Smooth muscle cell (in vitro differentiated cells): ENCODE measurements around the gene LYZL2. TPM values are rescaled to one million over a fixed set of nuclear protein-coding genes. Genes with fewer than 3 reads are reported as not detected.
"Not testable (repeated sequence)": the region's sequence is repeated elsewhere in the genome, so short reads cannot be mapped to it uniquely, and the experiment has no call there.

Experiments used
- DNase-seq: peaks from one replicate; lab custom pipeline; 2025; ENCODE audit not compliant: unreplicated experiment; lab: John Stamatoyannopoulos, UW
- H2AFZ ChIP-seq: fragments of 200-600 bp; sonication (generic); 2 replicates; pipeline ENCODE4 v1.6.0; 2016; ENCODE audit warnings: antibody characterized with exemption, low read depth, mild to moderate bottlenecking
- H3F3A ChIP-seq: fragments of 200-600 bp; sonication (generic); 2 replicates; pipeline ENCODE4 v1.6.0; 2017; ENCODE audit warnings: antibody characterized with exemption, low read depth
- H3K27ac ChIP-seq: fragments of 200-600 bp; sonication (generic); 2 replicates; pipeline ENCODE4 v1.5.1; 2016; ENCODE audit warnings: low read depth, mild to moderate bottlenecking
- H3K27me3 ChIP-seq: fragments of 200-600 bp; sonication (generic); 2 replicates; pipeline ENCODE4 v1.6.1; 2016; ENCODE audit warnings: low read depth, mild to moderate bottlenecking
- H3K36me3 ChIP-seq: fragments of 200-600 bp; sonication (generic); 2 replicates; pipeline ENCODE4 v1.5.1; 2016; ENCODE audit warnings: low read depth
- H3K4me1 ChIP-seq: fragments of 200-600 bp; sonication (generic); 2 replicates; pipeline ENCODE4 v1.5.1; 2016; ENCODE audit warnings: low read depth
- H3K4me2 ChIP-seq: fragments of 200-600 bp; sonication (generic); 2 replicates; pipeline ENCODE4 v1.6.0; 2016; ENCODE audit warnings: mild to moderate bottlenecking
- H3K4me3 ChIP-seq: fragments of 200-600 bp; sonication (generic); 2 replicates; pipeline ENCODE4 v1.5.1; 2016; ENCODE audit warnings: mild to moderate bottlenecking
- H3K79me2 ChIP-seq: fragments of 200-600 bp; sonication (generic); 2 replicates; pipeline ENCODE4 v1.6.0; 2016; ENCODE audit warnings: low read depth, mild to moderate bottlenecking
- H3K9ac ChIP-seq: fragments of 200-600 bp; sonication (generic); 2 replicates; pipeline ENCODE4 v1.6.0; 2016; ENCODE audit warnings: low read depth
- H3K9me3 ChIP-seq: fragments of 200-600 bp; sonication (generic); replicated peaks from 2 replicates; pipeline ENCODE4 v1.5.1; 2016; ENCODE audit warnings: low read depth
- H4K20me1 ChIP-seq: fragments of 200-600 bp; sonication (generic); 2 replicates; pipeline ENCODE4 v1.6.0; 2016; ENCODE audit warnings: low read depth
- CTCF ChIP-seq: fragments of 200-600 bp; sonication (generic); IDR thresholded peaks from 2 replicates; pipeline ENCODE4 v1.5.1; 2017; ENCODE audit warnings: borderline replicate concordance, mild to moderate bottlenecking, antibody characterized with exemption; ENCODE audit not compliant: insufficient read depth, poor library complexity, severe bottlenecking
- WGBS: methylation state at CpG from one replicate; pipeline ENCODE4 v1.1.7; 2016; ENCODE audit warnings: low lambda C conversion rate; 5-methylcytosine and 5-hydroxymethylcytosine counted together
- polyA plus RNA-seq: library from polyadenylated mRNA; unstranded; fragments of >200 nt; fragmentation: Nextera tagmentation; extraction: Ambion mirVana; gene quantifications from 2 replicates; pipeline ENCODE4 v1.2.1, GENCODE V29; 2016
- total RNA-seq: library from RNA; depleted of rRNA; stranded (reverse); fragments of >200 nt; gene quantifications from 2 replicates; pipeline ENCODE4 v1.2.3, GENCODE V29; 2014

Gene LYZL2
- total RNA-seq (not detected in 2 replicates), polyA plus RNA-seq (not detected in 2 replicates)

GRCh38 chr10:30629653-30630052, at the start of gene LYZL2:
Gene LYZL2, minus strand, starts transcription at chr10:30629753. Its CDS starts 2,838 bp downstream, at chr10:30626915.
- DNase-seq: no peak
- no peaks in the 10 kb centered on the region for H3F3A ChIP-seq
- 83% methylated on average over 6 of the region's 6 CpGs for WGBS
- no peaks in the 10 kb centered on the region for H3K9me3 ChIP-seq
- TF ChIP-seq CTCF: no peak
- no peaks in the 10 kb centered on the region for H3K27me3 ChIP-seq
- no peak within 1 kb of the TSS for H3K27ac ChIP-seq
- no peak within 1 kb of the TSS for H2AFZ ChIP-seq
- H3K4me1 ChIP-seq: no peaks in the 10 kb centered on the region
- no peaks in the 10 kb centered on the region for H3K79me2 ChIP-seq
- no peaks in the 10 kb centered on the region for H3K36me3 ChIP-seq
- no peak within 1 kb of the TSS for H3K9ac ChIP-seq
- H3K4me3 ChIP-seq: no peak within 1 kb of the TSS
- no peaks in the 10 kb centered on the region for H4K20me1 ChIP-seq
- no peak within 1 kb of the TSS for H3K4me2 ChIP-seq

GRCh38 chr10:30677616-30678015, 48.1 kb upstream of the LYZL2 start:
- not testable (repeated sequence) for H3K36me3 ChIP-seq, H3K4me2 ChIP-seq, H4K20me1 ChIP-seq, H3K9me3 ChIP-seq, H3K27ac ChIP-seq, H3F3A ChIP-seq, H3K79me2 ChIP-seq, H3K4me1 ChIP-seq, H3K4me3 ChIP-seq, H3K27me3 ChIP-seq, DNase-seq, H3K9ac ChIP-seq, H2AFZ ChIP-seq
- WGBS: 100% methylated on average over 3 of the region's 7 CpGs

- H3K9me3 ChIP-seq, H3K36me3 ChIP-seq, H3K9ac ChIP-seq, H3K4me3 ChIP-seq, H3K4me1 ChIP-seq, H3F3A ChIP-seq, H3K4me2 ChIP-seq, H3K27ac ChIP-seq, DNase-seq, H4K20me1 ChIP-seq, H3K27me3 ChIP-seq, H3K79me2 ChIP-seq, H2AFZ ChIP-seq: not testable (repeated sequence)
- 94% methylated on average over 2 of the region's 3 CpGs for WGBS
These were observed 47.6 kb upstream of the LYZL2 start for GRCh38 chr10:30677146-30677545.

- Histone ChIP-seq H2AFZ (no peak overlapping the region), H3K4me1 (no peaks in the 10 kb centered on the region), H3K9me3 (no peaks in the 10 kb centered on the region), H3K4me3 (no peak overlapping the region), H3K27ac (no peak overlapping the region), H3K79me2 (no peaks in the 10 kb centered on the region), H4K20me1 (no peaks in the 10 kb centered on the region), H3K36me3 (no peaks in the 10 kb centered on the region), H3K27me3 (no peaks in the 10 kb centered on the region), H3K4me2 (no peak overlapping the region), H3K9ac (no peak overlapping the region), H3F3A (no peaks in the 10 kb centered on the region)
- WGBS: 86% methylated on average over 13 of the region's 13 CpGs
- TF ChIP-seq CTCF: no peak
- DNase-seq: no peak
These were observed 46.5 kb upstream of the LYZL2 start for GRCh38 chr10:30675791-30676718.
